K562 (cell line): ENCODE data around the gene FERMT3.

Experiments
- CREB3L1 ChIP-seq: fragments of 450-650 bp; IDR thresholded peaks from 2 replicates; pipeline ENCODE4 v1.6.1; 2014; ENCODE audit warnings: low read depth, mild to moderate bottlenecking, moderate library complexity, borderline replicate concordance
- FOXK1 ChIP-seq: sonication (generic); formaldehyde crosslinking; IDR thresholded peaks from 2 replicates; pipeline ENCODE4 v1.8.0; 2022; ENCODE audit warnings: missing genetic modification reagents, mild to moderate bottlenecking, borderline replicate concordance
- MEIS2 ChIP-seq: fragments of 450-650 bp; IDR thresholded peaks from 2 replicates; pipeline ENCODE4 v1.6.1; 2014; ENCODE audit warnings: mild to moderate bottlenecking; ENCODE audit not compliant: partially characterized antibody
- TCF7 ChIP-seq: sonication (generic); IDR thresholded peaks from 2 replicates; pipeline ENCODE4 v1.6.1; 2016; ENCODE audit warnings: antibody characterized with exemption, borderline replicate concordance
- ZBTB17 ChIP-seq: fragments of 450-650 bp; formaldehyde crosslinking; IDR thresholded peaks from 2 replicates; pipeline ENCODE4 v1.4.0; 2020; ENCODE audit warnings: mild to moderate bottlenecking
- ZNF175 ChIP-seq: fragments of 200-800 bp; sonication (Bioruptor generic); IDR thresholded peaks from 2 replicates; pipeline ENCODE4 v1.6.1; 2016; ENCODE audit warnings: low read depth, mild to moderate bottlenecking, missing genetic modification characterization, missing compliant biosample characterization
- TF ChIP-seq, protein P1 (sequence below), 2 experiments: fragments of 450-650 bp in 1 of 2; sonication (generic) in 1 of 2; formaldehyde crosslinking in 1 of 2; IDR thresholded peaks in 1 of 2; conservative IDR thresholded peaks in 1 of 2; 2 replicates each; pipeline versions ENCODE4 v1.6.1 to v1.8.1; 2016 to 2023; ENCODE audit warnings: mild to moderate bottlenecking in 2 of 2, moderate library complexity in 2 of 2, inconsistent platforms in 1 of 2, missing genetic modification reagents in 1 of 2
- TF ChIP-seq, protein P2 (sequence below), 3 experiments: IDR thresholded peaks in 2 of 3; conservative IDR thresholded peaks in 1 of 3; 2 replicates each; pipeline ENCODE4 v1.5.1; 2011 to 2012; ENCODE audit warnings: low read length in 3 of 3, mild to moderate bottlenecking in 3 of 3, control low read depth in 2 of 3, improper control_type of control experiment in 1 of 3, inconsistent platforms in 1 of 3, low read depth in 1 of 3, mixed read lengths in 1 of 3, moderate library complexity in 1 of 3; ENCODE audit not compliant: insufficient read depth in 2 of 3

DNA sequence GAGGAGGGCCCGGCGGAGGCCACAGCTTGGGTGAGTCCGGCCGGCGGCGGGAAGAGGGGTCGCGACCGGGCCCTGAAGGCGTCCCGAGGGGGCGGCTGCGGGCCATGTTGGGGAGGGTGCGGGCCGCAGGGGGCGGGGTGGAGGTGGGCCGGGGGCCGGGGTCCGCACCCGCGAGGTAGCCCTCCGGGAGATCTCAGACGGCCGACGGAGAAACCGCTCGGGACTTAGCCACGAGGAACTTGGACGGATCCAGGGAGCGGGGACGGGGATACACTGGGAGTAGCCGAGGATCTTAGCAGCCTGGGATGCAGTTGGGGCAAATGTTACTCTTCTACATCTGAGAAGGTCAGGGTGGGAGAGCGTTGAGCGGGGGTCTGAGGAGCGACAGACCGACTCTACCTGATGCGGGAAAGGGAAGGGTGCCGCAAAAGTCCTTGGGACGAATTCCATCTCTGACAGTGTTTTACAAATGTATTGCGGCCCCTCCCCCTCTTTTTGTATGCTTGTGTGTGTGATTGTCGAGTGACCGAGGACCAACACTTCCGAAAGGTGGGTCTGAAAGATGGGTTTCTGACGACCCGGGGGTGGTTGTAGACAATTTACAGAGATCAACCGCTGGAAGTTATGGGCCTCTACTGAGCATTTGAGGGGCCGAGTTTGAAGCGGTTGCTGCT lies 19.9 kb upstream of the FERMT3 start:
- TF ChIP-seq TCF7 (no peak), CREB3L1 (no peak), MEIS2 (no peak), ZBTB17 (no peak), ZNF175 (no peak), FOXK1 (no peak)
- TF ChIP-seq, protein P1, sequence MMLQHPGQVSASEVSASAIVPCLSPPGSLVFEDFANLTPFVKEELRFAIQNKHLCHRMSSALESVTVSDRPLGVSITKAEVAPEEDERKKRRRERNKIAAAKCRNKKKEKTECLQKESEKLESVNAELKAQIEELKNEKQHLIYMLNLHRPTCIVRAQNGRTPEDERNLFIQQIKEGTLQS (IDR thresholded peaks at IDR 0.05), result no peak
- TF ChIP-seq, protein P1 (CRISPR knock-in tag; conservative IDR thresholded peaks at IDR 0.05), result no peak
- TF ChIP-seq, protein P2, sequence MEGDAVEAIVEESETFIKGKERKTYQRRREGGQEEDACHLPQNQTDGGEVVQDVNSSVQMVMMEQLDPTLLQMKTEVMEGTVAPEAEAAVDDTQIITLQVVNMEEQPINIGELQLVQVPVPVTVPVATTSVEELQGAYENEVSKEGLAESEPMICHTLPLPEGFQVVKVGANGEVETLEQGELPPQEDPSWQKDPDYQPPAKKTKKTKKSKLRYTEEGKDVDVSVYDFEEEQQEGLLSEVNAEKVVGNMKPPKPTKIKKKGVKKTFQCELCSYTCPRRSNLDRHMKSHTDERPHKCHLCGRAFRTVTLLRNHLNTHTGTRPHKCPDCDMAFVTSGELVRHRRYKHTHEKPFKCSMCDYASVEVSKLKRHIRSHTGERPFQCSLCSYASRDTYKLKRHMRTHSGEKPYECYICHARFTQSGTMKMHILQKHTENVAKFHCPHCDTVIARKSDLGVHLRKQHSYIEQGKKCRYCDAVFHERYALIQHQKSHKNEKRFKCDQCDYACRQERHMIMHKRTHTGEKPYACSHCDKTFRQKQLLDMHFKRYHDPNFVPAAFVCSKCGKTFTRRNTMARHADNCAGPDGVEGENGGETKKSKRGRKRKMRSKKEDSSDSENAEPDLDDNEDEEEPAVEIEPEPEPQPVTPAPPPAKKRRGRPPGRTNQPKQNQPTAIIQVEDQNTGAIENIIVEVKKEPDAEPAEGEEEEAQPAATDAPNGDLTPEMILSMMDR (IDR thresholded peaks at IDR 0.05 in 2 of 3, conservative IDR thresholded peaks at IDR 0.05 in 1 of 3; ENCODE audit: insufficient read depth in 2 of 3, low read depth in 1 of 3, low read length in 3 of 3), result no peak
